Activated CD4-positive, alpha-beta T cell treated with anti-CD3 and anti-CD28 coated beads, Interleukin-2, Interleukin-6, amounts not matched to agents 100 ng/mL and 50 ng/mL, durations not matched to agents 16 hours and 8 hours (primary cell): ENCODE measurements around the gene TIAM1.
"Not testable (repeated sequence)": the region's sequence is repeated elsewhere in the genome, so short reads cannot be mapped to it uniquely, and the experiment has no call there.

Experiments
- DNase-seq: peaks from one replicate; pipeline ENCODE4 v3.0.0-alpha.2; 2020

The TIAM1 gene

GRCh38 chr21:31243611-31244010 is 100.5 kb downstream of the TIAM1 start:
- DNase-seq, result no peak

- DNase-seq, result no peak
Measured at GRCh38 chr21:31236528-31236927, 107.5 kb downstream of the TIAM1 start.

DNA sequence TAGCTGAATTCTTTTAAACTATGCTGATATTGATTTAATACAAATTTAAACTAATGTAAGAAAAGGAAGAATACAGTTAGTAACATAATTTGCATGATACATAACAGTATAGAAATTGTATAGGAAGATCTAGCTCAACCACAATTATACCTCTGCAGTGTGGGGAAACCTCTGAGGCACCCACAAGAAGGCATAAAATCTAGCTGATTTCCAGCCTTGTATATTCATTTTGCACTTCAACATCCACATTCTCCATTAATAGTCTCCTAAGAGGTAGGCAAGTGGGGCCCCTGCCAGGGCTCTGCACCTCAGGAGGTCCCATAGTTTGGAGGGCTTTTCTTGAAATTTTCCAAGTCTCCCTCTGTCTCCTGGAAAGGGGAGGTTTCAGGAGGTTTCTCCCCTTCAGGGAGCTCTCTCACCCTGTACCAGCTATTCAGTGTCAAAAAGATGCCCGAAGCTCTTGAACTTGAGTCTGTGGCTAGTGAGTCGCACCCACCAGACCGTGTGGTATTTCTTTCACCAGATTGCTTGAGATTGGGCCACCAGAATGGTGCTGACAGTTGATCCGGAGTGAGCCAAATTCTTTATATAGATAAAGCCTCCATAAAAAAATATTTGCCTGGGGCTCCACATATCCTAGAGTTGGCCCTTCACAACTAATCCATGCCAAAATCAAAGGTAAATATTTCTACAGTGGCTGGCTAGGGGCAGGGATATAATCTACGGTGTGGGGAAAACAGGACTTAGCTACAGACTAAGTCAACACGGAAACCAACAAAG is 108.2 kb downstream of the TIAM1 start:
- DNase-seq, result peak; percentile 10

- no peak for DNase-seq
Measured at GRCh38 chr21:31234936-31235335, 109.1 kb downstream of the TIAM1 start.

GRCh38 chr21:31233711-31234110 is 110.3 kb downstream of the TIAM1 start:
- DNase-seq, result no peak

DNA sequence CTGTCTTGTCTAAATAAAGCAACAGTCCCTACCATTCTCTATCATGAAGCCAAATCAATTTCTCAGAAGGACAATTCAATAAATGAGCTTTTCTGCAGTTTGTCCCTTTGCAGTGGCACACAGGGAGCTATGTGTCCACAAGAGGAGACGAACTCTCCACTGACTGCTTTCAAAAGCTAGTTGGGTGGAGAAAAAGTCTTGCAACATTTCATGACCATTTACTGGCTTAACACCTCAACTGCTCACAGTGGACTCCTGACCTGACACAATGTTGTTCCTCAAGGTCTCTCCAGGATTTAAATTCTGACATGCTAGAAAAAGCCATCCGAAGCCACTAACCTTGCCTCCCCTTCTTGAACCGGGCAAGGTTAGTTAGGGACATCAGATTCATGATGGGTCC is 111.7 kb downstream of the TIAM1 start:
- no peak for DNase-seq

DNA sequence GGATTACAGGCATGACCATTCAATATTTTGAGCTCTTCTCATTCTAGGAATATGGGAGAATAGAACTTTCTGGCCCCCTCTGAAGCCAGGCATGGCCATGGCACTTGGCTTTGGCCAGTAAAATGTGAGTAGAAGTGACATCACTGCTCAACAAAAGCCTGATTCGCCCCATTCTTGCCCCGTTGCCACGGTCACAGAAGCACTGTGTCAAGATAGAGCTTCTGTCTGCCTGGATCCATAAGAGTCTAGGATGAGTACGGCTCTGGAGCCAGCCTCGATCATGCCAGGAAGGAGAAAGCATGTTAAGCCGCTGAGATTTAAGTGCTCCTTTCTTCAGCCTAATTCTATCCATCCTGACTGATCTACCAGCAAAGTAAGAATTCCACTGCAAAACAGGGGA is 113.1 kb downstream of the TIAM1 start:
- no peak for DNase-seq

- DNase-seq, result not testable (repeated sequence)
Measured at GRCh38 chr21:31228723-31229122, 115.3 kb downstream of the TIAM1 start.

DNA sequence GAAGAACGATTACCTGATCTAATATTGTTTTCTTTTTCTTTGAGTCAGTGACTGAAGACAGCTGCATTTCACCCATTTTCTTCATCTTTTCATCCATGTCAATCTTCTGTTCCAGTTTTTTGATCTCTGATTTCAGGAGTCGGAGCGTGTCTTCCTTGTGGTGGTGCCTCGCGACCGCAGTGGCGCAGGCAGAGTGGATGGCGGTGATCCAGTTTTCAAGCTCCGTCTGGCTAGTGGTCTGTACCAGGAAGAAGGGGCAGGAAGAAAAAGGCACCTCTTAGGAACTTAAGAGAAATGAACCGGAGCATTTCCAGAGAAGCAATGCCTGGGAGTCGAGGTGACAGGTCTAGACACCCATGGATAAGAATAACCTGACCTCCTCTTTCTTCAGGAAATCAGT is 118.3 kb downstream of the TIAM1 start:
- no peak for DNase-seq

DNA sequence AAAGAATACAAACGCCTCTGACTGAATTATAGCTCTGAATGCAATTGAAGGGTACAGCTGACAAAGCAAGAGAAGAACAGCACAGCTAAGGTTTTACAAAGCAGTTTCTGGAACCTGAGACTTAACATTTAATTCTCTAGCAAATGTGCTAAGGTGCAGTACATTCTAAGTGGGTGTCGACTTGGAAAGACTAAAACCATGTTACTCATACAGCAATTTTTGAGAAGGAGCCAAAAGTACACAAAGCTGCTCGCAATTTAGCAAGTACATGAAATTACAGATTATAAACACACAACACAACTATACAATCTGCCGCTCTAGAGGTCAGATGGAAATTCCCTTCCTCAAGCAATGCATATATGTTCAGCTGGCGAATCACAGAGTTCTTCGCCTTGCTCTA is 121.9 kb downstream of the TIAM1 start:
- no peak for DNase-seq

DNA sequence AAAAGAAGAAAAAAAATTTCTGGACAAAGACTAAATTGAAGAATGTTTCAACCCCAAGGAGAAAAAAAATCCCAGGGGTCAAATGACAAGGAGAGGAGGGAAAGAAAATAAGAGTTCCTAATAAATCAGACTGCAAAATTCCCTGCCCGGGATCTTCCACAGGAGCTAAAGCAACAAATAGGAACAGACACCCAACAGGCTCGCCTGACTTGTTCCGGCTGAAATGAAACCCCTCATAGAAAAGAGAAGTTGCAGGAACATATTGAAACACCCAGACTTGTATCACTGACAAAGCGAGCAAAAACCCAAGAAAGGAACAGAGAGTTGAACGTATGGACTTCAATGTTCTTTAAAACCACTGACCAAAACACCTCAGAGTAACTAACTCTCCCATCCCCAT is 123.0 kb downstream of the TIAM1 start:
- no peak for DNase-seq

- DNase-seq, result no peak
Measured at GRCh38 chr21:31220575-31220974, 123.5 kb downstream of the TIAM1 start.

DNA sequence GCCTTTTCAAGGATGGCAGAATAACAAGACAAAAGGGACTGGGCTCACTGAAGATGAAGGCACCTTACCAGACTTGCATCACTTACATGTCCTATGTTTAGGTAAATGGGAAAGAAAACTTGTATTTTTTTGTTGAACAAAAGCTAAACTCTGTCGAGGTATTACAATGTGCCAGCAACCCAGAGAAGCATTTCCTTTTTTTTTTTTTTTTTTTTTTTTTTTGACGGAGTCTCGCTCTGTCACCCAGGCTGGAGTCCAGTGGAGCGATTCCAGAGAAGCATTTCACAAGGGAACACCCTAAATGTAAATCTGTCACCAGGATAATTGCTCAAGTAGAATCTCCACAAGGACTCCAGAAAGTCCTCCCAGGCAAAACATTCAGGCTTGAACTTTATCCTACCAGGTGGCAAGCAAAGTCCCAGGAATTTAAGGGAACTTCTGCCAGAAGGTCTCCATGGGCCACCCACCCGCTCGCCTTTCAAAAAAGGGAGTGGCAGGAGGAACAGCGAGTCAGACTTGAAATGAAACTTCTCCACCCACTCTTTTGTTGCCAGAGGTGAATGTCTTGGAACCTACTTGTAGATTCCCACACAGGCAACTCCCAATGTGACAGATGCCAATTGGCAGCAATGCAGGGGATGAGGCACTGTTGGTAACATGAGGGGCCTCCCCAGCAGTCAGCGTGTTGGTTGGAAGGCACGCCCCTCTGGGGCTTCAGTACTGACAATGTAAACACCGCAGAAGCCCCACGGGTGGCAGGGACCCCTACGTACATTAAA is 125.0 kb downstream of the TIAM1 start:
- DNase-seq, result no peak

GRCh38 chr21:31216206-31216605 is 127.9 kb downstream of the TIAM1 start:
- DNase-seq, result no peak

GRCh38 chr21:31213787-31214186 is 130.3 kb downstream of the TIAM1 start:
- DNase-seq, result no peak

DNA sequence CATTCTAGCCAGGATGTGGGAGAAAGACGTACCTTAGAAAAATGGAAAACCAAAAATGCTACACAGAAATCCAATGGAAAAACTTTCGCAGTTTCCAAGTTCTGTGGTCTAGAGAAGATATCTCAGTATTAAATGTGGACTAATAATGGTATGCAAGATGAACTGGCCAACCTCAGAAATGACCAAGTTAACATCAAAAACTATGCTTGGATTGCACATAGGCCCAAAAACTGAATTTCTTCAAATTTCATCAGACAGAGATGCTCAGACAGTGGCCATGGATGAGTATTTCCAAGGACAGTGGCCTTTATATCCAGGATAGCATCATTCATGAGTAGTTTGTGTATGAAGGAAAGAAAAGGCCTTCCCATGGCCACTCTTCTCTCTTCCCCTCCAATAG is 132.2 kb downstream of the TIAM1 start:
- no peak for DNase-seq

- no peak for DNase-seq
Measured at GRCh38 chr21:31205412-31205811, 138.6 kb downstream of the TIAM1 start.

DNA sequence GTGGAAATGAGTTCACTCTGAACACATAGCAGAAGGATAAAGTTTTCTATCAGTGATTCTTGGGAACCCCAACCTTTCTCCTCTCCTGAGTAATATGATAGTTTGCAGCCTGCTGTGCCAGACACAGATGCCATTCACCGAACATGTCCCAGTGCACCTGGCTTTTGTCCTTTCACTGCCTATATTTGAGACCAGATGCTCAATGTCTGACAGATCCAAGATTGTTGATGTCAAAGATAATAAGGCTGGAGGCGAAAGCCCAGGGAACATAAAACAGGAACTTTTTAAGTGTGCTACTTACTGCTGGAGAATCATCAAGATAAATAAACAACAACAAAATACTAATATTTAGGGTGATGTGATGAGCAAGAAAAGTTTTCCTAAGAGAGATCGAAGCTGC is 139.3 kb downstream of the TIAM1 start:
- no peak for DNase-seq

GRCh38 chr21:31203431-31204054 is 140.5 kb downstream of the TIAM1 start:
- no peak for DNase-seq

GRCh38 chr21:31201548-31201947 is 142.5 kb downstream of the TIAM1 start:
- no peak for DNase-seq

- no peak for DNase-seq
Measured at GRCh38 chr21:31201144-31201543, 142.9 kb downstream of the TIAM1 start.

DNA sequence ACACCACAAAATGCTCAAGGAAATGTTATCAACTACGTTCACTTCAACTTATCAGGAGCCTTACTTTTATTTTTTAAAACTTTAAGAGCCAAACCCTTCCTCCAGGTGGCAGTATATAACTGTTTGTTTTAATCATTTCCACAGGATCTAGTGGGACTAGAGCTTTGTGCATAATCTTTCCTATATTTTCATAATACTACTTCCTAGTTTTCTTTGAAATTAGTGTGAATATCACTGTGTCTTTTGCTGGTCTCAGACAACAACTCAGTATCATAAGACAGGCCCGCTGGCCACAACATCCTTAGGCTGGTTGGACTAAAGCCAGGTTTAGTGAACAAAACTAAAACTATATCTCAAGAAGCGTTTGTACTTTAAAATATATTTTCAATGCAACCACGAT is 145.5 kb downstream of the TIAM1 start:
- peak; percentile 64 for DNase-seq

DNA sequence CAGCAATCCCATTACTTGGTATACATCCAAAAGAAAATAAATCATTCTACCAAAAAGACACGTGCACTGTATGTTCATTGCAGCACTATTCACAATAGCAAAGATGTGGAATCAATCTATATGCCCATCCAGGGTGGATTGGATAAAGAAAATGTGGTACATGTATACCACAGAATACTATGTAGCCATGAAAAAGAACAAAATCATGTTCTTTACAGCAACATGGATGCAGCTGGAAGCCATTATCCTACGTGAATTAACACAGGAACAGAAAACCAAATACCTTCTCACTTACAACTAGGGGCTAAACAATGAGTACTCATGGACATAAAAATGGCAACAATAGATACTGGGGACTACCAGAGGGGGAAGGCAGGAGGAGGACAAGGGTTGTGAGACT is 147.3 kb downstream of the TIAM1 start:
- DNase-seq, result no peak
